ENCODE results near the gene FLOT1.
"Not testable (repeated sequence)": the region's sequence is repeated elsewhere in the genome, so short reads cannot be mapped to it uniquely, and the experiment has no call there.

Gene FLOT1

GRCh38 chr6:30724906-30725667 is 17.4 kb downstream of the FLOT1 start:
- TF ChIP-seq CTCF (conservative IDR thresholded peaks at IDR 0.05; ENCODE audit: low read depth, low read length): no peak
- DNase-seq (ENCODE audit: low read depth): no peak

GRCh38 chr6:30723843-30724741 is 18.4 kb downstream of the FLOT1 start:
- not testable (repeated sequence) for DNase-seq (ENCODE audit: low read depth); H3K4me3 ChIP-seq (ENCODE audit: low read depth, low read length)

More at GRCh38 chr6:30724906-30725667, 17.4 kb downstream of the FLOT1 start:
- no peak overlapping the region for H3K4me3 ChIP-seq (ENCODE audit: low read depth, low read length)

DNA sequence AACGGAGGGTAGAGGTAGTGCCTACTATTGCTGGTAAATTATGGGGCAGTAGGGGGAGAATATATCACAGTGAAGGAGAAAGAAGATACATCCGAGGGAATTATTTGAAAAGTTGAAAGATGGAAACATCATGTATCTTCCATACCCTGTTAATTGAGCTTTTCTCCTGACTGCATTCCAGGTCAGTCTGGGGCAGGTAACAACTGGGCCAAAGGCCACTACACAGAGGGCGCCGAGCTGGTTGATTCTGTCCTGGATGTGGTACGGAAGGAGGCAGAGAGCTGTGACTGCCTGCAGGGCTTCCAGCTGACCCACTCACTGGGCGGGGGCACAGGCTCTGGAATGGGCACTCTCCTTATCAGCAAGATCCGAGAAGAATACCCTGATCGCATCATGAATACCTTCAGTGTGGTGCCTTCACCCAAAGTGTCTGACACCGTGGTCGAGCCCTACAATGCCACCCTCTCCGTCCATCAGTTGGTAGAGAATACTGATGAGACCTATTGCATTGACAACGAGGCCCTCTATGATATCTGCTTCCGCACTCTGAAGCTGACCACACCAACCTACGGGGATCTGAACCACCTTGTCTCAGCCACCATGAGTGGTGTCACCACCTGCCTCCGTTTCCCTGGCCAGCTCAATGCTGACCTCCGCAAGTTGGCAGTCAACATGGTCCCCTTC is 19.2 kb downstream of the FLOT1 start:
- H3K4me3 ChIP-seq (ENCODE audit: low read depth, low read length): peak overlapping the region; percentile 88
- not testable (repeated sequence) for DNase-seq (ENCODE audit: low read depth)

GRCh38 chr6:30722280-30723112 is 20.0 kb downstream of the FLOT1 start:
- DNase-seq (ENCODE audit: low read depth): peak; percentile 79
- peak overlapping the region; percentile 88 for H3K4me3 ChIP-seq (ENCODE audit: low read depth, low read length)
- peak; percentile 92 for TF ChIP-seq CTCF (conservative IDR thresholded peaks at IDR 0.05; ENCODE audit: low read depth, low read length)

GRCh38 chr6:30722025-30722279 is 20.5 kb downstream of the FLOT1 start:
- peak overlapping the region; percentile 88 for H3K4me3 ChIP-seq (ENCODE audit: low read depth, low read length)
- DNase-seq (ENCODE audit: low read depth): peak; percentile 60

- peak overlapping the region; percentile 88 for H3K4me3 ChIP-seq (ENCODE audit: low read depth, low read length)
- peak; percentile 32 for TF ChIP-seq CTCF (conservative IDR thresholded peaks at IDR 0.05; ENCODE audit: low read depth, low read length)
- peak; percentile 93 for DNase-seq (ENCODE audit: low read depth)
These were observed 21.1 kb downstream of the FLOT1 start for GRCh38 chr6:30721198-30722024.

DNA sequence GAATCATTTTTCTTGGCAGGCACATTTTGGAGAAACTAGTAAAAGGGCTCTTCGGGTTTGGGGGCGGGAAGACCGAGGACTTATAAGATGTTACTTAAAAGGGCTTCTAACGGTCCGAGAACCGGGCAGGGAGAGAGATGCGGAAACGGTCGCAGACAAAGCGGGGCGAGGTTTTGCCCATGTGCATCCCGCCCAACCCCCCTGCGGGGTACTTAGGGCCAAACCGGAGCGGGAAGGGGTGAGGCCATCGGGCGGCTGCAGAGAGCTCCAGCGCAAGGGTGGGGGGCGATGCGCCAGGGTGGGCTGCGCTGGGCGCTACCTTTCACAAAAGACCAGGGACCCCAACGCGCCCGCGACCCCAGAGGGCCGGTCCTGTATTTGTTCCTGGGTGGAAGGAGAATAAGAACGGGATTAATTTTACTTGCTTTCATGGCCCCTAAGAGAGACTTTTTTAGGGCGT is 21.7 kb downstream of the FLOT1 start:
- peak overlapping the region; percentile 88 for H3K4me3 ChIP-seq (ENCODE audit: low read depth, low read length)
- no peak for TF ChIP-seq CTCF (conservative IDR thresholded peaks at IDR 0.05; ENCODE audit: low read depth, low read length)
- peak; percentile 41 for DNase-seq (ENCODE audit: low read depth)

All from choroid plexus epithelial cell (primary cell).